Skin of body (tissue), 2 donors: ENCODE results near the gene KCTD10. TPM values are rescaled to one million over a fixed set of nuclear protein-coding genes. Genes with fewer than 3 reads are reported as not detected.
"Not testable (repeated sequence)": the region's sequence is repeated elsewhere in the genome, so short reads cannot be mapped to it uniquely, and the experiment has no call there.

Experiments used
- DNase-seq: peaks from one replicate; lab custom pipeline; 2025; lab: John Stamatoyannopoulos, UW
- total RNA-seq: library from RNA; depleted of rRNA; stranded (reverse); fragments of >200 nt; gene quantifications from one replicate; pipeline ENCODE4 v1.2.3, GENCODE V29; 2014

Gene KCTD10
- total RNA-seq, 1 donor from 2014 or later = 33.4 TPM

DNA sequence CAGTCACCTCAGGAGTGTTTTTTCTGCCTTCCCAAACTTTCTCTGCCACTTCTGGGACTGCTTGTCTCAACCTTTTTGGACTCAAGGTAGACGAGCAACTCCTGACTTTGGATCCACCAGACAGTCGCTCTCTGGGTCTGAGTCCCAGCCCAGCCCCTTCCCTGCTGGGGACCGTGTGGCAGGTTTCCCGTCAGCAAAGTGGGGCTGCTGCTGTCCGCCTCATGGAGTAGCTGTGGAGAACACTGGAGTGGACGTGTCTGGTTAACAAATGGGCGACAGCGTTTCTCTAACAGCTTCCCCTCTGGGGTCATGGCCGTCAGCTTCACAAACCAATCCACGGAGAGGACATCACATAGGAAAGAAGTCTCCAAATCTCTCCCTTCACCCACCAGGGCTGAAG lies 54.8 kb downstream of the KCTD10 start:
- no peak for DNase-seq

- DNase-seq = no peak
Measured at GRCh38 chr12:109421355-109422087, 55.6 kb downstream of the KCTD10 start.

- peak; percentile 10 for DNase-seq
Measured at GRCh38 chr12:109418848-109419480, 58.1 kb downstream of the KCTD10 start.

GRCh38 chr12:109406147-109406546 lies 71.0 kb downstream of the KCTD10 start:
- DNase-seq = not testable (repeated sequence)

- DNase-seq = not testable (repeated sequence)
Measured at GRCh38 chr12:109404841-109405240, 72.3 kb downstream of the KCTD10 start.

Other genes starting within 250 kb of the KCTD10 start
- gene FOXN4, start 168.0 kb downstream of the KCTD10 start, total RNA-seq = 0.10 TPM
- gene MYO1H, start 129.4 kb downstream of the KCTD10 start, total RNA-seq = 2.4 TPM
- 28.2 TPM for gene UBE3B, start 334 bp upstream of the KCTD10 start, total RNA-seq
- 17.9 TPM for gene MMAB, start 96.2 kb upstream of the KCTD10 start, total RNA-seq
- 12.3 TPM for gene MVK, start 96.5 kb upstream of the KCTD10 start, total RNA-seq
- gene FAM222A, start 236.5 kb upstream of the KCTD10 start, total RNA-seq = 1.4 TPM